Activated B cell treated with CpG ODN at 0.5 μM for 24 hours (primary cell): ENCODE measurements around the gene LTBP2. TPM values are rescaled to one million over a fixed set of nuclear protein-coding genes. Genes with fewer than 3 reads are reported as not detected.

ENCODE experiments used
- ATAC-seq: fragments of 200-7000 bp; cut with Tn5 transposase; one replicate; pipeline ENCODE4 v1.10.0; 2021; ENCODE audit warnings: low read depth, mild to moderate bottlenecking, moderate library complexity
- CTCF ChIA-PET: fragments of 350-600 bp; sonication (Branson Sonifier 250); formaldehyde crosslinking; loops from one replicate; lab custom pipeline; 2021; ENCODE audit warnings: antibody characterized with exemption; lab: Charles Lee
- POLR2A ChIA-PET: fragments of 350-600 bp; sonication (Branson Sonifier 250); formaldehyde crosslinking; loops from one replicate; lab custom pipeline; 2021; ENCODE audit warnings: antibody characterized with exemption; lab: Charles Lee
- DNase-seq: peaks from one replicate; pipeline ENCODE4 v3.0.0; 2022
- H3K27ac Mint-ChIP-seq: one replicate; pipeline ENCODE4 v1.8.0; 2020; ENCODE audit warnings: mixed read lengths
- H3K27me3 Mint-ChIP-seq: one replicate; pipeline ENCODE4 v1.8.0; 2021; ENCODE audit warnings: mixed read lengths
- H3K36me3 Mint-ChIP-seq: one replicate; pipeline ENCODE4 v1.8.0; 2021; ENCODE audit warnings: low read depth, mixed read lengths
- H3K4me1 Mint-ChIP-seq: one replicate; pipeline ENCODE4 v1.8.0; 2021; ENCODE audit warnings: mixed read lengths
- H3K4me3 Mint-ChIP-seq: one replicate; pipeline ENCODE4 v1.8.0; 2020; ENCODE audit warnings: mild to moderate bottlenecking, mixed read lengths
- H3K9me3 Mint-ChIP-seq: one replicate; pipeline ENCODE4 v1.8.0; 2020; ENCODE audit warnings: mixed read lengths
- CTCF ChIP-seq: fragments of 200-600 bp; IDR thresholded peaks from one replicate; pipeline ENCODE4 v1.8.0; 2022; ENCODE audit warnings: antibody characterized with exemption, mild to moderate bottlenecking
- intact Hi-C: fragments of 100-400 bp; cut with micrococcal nuclease; formaldehyde crosslinking; loops from one replicate; pipeline ENCODE4 v1.15.1; 2024
- total RNA-seq: library from RNA; stranded (reverse); gene quantifications from 2 replicates; pipeline ENCODE4 v1.2.3, GENCODE V29; 2022

LTBP2 gene
- total RNA-seq, 1 donor from 2014 or later = 0.11 TPM

GRCh38 chr14:74548881-74549280, 63.2 kb downstream of the LTBP2 start:
- ATAC-seq (no peak), DNase-seq (no peak)
- H3K36me3 Mint-ChIP-seq = no peaks in the 10 kb centered on the region
- peaks cover 4% of the 10 kb centered on the region for H3K27me3 Mint-ChIP-seq
- ChIA-PET CTCF (no interaction called here), POLR2A (no interaction called here)
- TF ChIP-seq CTCF = no peak
- H3K4me1 Mint-ChIP-seq = no peaks in the 10 kb centered on the region
- H3K9me3 Mint-ChIP-seq = no peaks in the 10 kb centered on the region
- no peak overlapping the region for H3K27ac Mint-ChIP-seq
- intact Hi-C loops = no loop called here
- no peak overlapping the region for H3K4me3 Mint-ChIP-seq

GRCh38 chr14:74547331-74547927, 64.6 kb downstream of the LTBP2 start:
- no peaks in the 10 kb centered on the region for H3K9me3 Mint-ChIP-seq
- peaks cover 9% of the 10 kb centered on the region for H3K27me3 Mint-ChIP-seq
- H3K36me3 Mint-ChIP-seq = no peaks in the 10 kb centered on the region
- H3K4me1 Mint-ChIP-seq = no peaks in the 10 kb centered on the region
- intact Hi-C loops = no loop called here
- ATAC-seq (no peak), DNase-seq (no peak)
- POLR2A ChIA-PET = no interaction called here
- no peak for TF ChIP-seq CTCF
- H3K27ac Mint-ChIP-seq = no peak overlapping the region
- H3K4me3 Mint-ChIP-seq = no peak overlapping the region
- CTCF ChIA-PET = no interaction called here

GRCh38 chr14:74546416-74546815, 65.6 kb downstream of the LTBP2 start:
- no peak overlapping the region for H3K27ac Mint-ChIP-seq
- ChIA-PET POLR2A (no interaction called here), CTCF (no interaction called here)
- intact Hi-C loops = no loop called here
- no peaks in the 10 kb centered on the region for H3K36me3 Mint-ChIP-seq
- ATAC-seq (no peak), DNase-seq (no peak)
- TF ChIP-seq CTCF = no peak
- H3K4me1 Mint-ChIP-seq = no peaks in the 10 kb centered on the region
- H3K27me3 Mint-ChIP-seq = peaks cover 6% of the 10 kb centered on the region
- no peaks in the 10 kb centered on the region for H3K9me3 Mint-ChIP-seq
- H3K4me3 Mint-ChIP-seq = no peak overlapping the region

GRCh38 chr14:74545386-74545785, 66.7 kb downstream of the LTBP2 start:
- Mint-ChIP-seq H3K9me3 (no peaks in the 10 kb centered on the region), H3K27me3 (peaks cover 6% of the 10 kb centered on the region), H3K36me3 (no peaks in the 10 kb centered on the region), H3K4me3 (no peak overlapping the region), H3K27ac (no peak overlapping the region), H3K4me1 (no peaks in the 10 kb centered on the region)
- ChIA-PET CTCF (no interaction called here), POLR2A (no interaction called here)
- DNase-seq (no peak), ATAC-seq (no peak)
- intact Hi-C loops = no loop called here
- no peak for TF ChIP-seq CTCF

GRCh38 chr14:74543771-74544438, 68.1 kb downstream of the LTBP2 start:
- DNase-seq (no peak), ATAC-seq (no peak)
- intact Hi-C loops = no loop called here
- no peaks in the 10 kb centered on the region for H3K9me3 Mint-ChIP-seq
- CTCF ChIA-PET = no interaction called here
- POLR2A ChIA-PET = no interaction called here
- no peak overlapping the region for H3K27ac Mint-ChIP-seq
- H3K4me1 Mint-ChIP-seq = no peaks in the 10 kb centered on the region
- H3K27me3 Mint-ChIP-seq = peaks cover 6% of the 10 kb centered on the region
- TF ChIP-seq CTCF = no peak
- no peaks in the 10 kb centered on the region for H3K36me3 Mint-ChIP-seq
- H3K4me3 Mint-ChIP-seq = no peak overlapping the region
